Stimulated activated CD8-positive, alpha-beta memory T cell treated with anti-CD3 and anti-CD28 coated beads, Interleukin-15, amount 100 ng/mL, for 24 hours (primary cell): Measurements from ENCODE around the gene UTY.

ENCODE experiments used
- DNase-seq: peaks from one replicate; pipeline ENCODE4 v3.0.0-alpha.2; 2020; ENCODE audit warnings: low read depth

Gene UTY

DNA sequence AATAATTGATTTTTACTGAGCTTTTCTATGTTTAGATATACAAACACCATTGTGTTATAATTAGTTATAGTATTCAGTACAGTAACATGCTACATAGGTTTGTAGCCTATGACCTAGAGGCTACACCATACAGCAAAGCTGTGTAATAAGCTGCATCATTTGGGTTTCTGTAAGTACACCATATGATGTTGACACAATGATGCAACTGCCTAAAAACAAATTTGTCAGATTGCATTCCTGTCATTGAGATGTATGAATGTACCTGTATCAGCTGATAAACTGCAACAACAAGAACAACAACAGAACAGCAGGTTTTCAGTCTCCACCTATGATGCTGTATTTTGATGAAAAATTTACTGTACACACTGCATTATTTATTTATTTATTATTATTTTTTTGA, 64.3 kb downstream of the UTY start:
- no peak for DNase-seq

DNA sequence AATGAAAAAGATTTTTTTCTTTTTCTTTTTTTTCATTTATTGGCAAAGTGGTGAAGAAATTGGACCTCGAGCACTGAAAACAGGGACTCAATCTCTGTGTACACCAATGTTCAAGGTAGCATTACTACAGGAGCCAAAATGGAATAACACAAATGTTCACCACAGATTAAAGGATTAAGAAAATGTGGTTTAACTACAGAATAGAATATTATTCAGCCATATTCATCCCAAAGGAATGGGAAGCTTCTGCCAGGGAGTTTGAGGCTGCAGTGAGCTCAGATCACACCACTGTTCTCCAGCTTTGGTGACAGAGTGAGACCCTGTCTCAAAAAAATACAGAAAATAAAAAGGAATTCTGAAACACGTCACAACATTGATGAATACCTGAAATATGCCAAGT, 81.0 kb downstream of the UTY start:
- no peak for DNase-seq

DNA sequence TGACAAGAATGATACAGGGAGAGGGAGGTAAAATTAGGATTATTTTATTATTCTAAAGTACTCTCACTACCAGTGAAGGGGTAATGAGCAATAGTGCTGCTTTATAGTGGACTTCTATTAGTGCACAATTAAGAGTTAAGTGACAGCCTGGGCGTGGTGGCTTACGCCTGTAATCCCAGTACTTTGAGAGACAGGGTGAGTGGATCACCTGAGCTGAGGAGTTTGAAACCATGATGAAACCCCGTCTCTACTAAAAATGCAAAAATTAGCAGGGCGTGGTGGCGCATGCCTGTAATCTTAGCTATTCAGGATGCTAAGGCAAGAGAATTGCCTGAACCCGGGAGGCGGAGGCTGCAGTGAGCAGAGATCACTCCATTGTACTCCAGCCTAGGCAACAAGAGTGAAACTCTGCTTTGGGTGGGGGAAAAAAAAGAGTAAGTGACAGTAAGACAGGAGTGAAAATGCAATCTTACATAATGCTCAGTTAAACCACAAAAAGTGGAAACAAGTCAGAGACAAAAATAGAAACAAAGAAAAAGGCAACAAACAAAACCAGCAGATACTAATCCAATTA, 98.6 kb downstream of the UTY start:
- no peak for DNase-seq

DNA sequence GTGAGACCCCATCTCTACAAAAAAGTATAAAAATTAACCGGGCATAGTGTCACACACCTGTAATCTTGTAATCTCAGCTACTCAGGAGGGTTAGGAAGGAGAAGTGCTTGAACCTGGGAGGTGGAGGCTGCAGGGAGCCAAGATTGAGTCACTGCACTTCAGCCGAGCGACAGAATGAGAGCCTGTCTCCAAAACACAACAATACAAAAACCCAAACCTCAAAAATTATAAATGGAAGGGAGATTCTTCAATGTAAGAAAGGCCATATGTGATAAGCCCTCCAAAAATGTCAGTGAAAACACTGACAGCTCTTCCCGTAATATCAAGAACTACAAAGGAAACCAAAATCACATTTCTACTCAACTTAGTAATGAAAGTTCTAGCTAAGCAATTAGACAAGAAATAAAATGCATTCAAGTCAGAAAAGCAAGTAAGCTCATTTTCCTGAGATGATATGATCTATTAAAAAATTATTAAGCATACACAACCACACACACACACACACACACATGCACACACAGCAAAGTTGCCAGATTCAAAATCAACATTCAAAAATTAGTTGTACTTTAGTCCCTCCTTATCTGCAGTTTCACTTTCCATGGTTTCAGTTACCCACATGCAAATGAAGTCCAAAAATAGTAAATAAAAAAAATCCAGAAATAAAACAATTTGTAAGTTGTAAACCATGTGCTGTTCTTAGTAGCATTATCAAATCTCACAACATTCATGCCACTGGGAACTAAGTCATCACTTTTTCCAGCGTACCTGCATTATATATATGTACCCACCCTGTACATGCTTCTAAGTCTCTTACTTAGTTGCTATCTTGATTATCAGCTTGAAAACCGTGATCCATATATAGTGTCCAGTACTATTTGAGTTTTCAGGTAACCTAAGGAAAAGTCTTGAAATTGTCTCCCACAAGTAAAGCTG, 108.7 kb downstream of the UTY start:
- no peak for DNase-seq

DNA sequence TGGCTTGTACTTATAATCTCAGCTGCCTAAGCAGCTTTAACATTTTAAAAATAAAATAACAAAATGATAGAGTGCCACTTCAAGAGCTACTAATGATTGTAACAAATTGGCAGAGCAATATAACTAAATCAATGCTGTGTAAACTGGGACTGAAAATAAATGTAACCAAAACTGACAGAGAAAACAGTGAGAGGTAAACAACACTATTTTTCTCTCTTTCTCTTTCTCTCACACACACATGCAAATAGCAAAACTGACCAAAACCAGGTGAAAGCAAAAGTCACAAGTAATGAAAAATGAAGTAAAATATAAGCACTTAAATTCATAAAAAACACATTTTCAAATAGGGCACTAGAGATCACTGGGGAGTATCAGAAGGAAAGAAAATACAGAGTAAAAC, 109.6 kb downstream of the UTY start:
- DNase-seq: no peak

DNA sequence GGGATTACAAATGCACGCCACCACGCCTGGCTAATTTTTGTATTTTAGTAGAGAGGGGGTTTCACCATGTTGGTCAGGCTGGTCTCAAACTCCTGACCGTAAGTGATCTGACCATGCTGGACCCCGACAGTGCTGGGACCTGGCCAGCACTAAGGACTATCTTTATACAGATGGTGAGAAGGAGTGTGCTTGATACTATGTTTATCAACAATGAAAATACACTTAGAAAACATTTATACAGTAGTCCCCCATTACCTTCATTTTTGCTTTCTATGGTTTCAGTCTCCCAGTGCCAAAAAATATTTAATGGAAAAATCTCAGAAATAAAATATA, 111.4 kb downstream of the UTY start:
- no peak for DNase-seq

DNA sequence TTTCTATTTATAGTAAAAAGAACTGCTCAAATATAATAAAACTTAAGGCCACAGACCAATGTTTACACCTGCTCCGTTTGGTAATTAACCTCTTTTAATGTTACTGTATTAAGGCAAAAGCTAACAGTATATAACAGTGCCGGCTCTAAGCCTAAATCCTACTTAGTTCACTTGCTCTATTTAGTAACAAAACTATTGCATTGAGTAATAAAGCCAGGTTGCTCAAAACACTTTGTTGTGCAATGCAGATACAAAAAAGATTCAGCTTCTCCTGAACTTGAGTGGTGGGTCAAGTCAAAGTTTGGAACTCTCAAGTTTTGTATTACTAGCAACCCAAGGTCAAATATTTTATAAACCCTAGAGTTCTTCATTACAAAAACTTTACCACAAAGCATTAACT, 116.2 kb downstream of the UTY start:
- no peak for DNase-seq

DNA sequence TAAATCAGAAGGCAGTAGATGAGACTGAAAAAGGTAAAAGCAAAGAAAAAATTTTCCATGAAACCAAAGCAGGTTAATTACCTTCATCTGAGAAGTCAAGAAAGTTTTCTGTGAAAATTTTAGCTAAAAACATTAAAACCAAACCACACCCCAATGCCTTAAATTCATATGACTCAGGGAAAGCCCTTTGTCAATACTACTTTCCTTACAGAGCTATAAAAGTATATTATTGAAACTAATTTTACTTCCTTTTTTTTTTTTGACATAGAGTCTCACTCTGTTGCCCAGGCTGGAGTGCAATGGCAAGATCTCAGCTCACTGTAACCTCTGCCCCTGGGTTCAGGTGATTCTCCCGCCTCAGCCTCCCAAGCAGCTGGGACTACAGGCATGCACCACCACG, 117.2 kb downstream of the UTY start:
- DNase-seq: no peak

DNA sequence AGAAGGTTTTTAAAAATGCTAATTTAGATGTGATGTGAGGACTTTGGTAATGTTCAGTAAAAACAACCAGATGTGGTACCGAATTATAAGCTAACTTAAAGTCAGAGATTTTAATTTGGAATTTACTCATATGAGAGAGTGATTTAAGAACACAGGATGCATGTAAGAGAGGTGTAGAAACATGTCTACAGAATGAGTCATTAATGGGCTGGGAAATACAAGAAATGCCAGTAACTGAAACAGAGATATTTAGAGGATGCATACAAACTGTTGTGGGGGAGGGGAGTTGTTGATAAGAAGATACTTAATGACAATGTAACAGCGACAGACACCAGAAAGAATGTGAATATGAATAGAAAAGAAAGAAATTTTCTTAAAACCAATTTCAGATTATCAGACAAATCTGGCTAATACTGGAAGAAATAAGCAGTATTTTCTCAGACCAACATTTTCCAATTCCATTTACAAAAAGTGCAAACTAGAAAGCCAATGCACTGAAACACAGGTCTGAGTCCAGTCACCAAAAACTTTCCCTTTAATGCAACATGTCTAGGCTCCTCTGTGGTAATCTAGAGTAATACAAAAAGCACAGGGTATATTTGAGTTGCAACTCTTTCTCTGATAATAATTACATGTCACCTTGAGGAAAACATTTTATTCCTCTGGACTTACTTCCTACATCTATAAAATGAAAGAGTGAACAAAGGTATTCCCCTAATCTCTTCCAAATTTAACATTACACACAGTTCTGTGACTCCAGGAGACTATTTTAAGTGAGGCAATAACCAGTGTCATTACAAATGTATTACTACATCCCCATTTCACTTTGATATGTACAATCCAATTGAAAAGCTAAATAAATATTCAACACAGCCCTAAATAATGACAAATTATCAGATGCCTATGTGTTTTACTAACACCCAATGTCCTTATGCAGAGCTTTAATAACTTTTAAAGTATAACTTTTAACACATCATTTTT, 117.9 kb downstream of the UTY start:
- no peak for DNase-seq

DNA sequence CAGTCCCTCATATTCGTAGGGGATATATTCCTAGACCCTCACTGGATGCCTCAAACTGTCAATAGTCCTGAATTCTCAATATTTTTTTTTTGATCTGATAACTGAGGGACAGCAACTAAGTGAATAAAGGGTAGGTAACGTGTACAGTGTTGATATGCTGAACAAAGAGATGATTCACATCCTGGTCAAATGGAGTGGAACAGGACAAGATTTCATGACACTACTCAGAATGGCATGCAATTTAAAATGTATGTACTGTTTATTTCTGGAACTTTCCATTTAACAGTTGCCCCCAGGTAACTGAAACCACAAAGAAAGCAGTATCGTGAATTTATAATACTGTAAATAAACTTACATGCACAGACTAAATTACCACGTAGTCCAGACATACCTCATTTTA, 128.4 kb downstream of the UTY start:
- no peak for DNase-seq

DNA sequence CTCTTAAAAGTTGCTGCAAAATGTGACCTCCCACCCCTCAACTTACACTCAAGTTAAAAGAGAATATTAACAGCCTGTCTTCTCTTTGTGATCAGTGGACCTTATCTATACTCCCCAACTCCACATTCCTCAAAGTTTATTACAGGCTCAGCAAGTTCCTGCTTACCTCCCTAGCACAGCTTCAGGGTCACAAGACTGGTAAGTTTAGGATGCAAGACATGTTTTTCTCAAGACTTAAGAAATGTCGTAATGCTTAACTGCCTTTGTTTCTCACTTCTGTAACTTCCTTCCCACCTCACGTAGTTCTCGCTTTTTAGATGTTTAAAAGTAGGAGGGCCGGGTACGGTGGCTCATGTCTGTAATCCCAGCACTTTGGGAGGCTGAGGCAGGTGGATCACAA, 132.7 kb downstream of the UTY start:
- DNase-seq: no peak

DNA sequence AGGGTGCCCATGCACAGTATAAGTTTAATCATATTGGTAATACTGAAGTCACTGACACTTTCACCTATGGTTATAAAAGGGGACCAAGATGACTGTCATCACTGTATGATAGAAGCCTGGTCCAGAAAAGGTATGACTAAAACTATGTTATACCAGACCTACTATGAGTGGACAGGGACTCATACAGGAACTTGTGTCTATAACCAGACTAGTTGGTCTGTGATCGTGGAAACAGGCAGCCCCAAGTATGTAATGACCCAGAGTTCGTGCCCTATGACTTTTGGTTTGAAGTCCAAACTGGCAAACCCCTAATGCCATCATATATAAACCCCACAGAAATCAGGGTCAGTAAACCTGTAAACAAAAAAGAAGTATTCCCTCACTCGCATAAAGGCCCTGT, 134.3 kb downstream of the UTY start:
- no peak for DNase-seq

DNA sequence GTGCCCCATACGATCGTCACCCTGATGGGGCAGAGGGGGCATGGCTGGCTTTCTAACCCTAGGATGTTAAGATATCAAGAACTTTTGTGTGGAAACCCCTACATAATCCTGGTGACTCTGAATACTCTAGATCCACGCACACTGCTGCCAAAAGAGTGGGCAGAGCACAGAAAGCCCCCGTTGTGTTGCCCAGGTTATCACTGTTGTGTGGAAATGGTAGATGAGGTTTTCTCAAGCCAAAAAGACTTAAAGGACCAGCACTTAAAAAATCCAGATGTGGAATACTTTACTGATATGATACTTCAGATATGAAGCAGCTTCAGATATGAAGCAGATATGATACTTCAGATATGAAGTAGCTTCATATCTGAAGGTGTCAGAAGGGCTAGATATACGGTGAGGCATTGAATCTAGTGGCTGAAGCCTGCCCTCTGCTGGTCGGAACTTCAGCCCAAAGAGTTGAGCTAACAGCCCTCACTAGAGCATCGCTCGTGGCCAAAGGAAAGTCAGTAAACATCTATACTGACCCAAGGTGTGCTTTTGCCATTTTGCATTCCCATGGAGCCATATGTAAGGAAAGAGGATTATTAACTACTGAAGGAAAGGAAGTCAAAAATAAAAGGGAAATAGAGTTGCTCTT, 136.4 kb downstream of the UTY start:
- peak; percentile 12 for DNase-seq

DNA sequence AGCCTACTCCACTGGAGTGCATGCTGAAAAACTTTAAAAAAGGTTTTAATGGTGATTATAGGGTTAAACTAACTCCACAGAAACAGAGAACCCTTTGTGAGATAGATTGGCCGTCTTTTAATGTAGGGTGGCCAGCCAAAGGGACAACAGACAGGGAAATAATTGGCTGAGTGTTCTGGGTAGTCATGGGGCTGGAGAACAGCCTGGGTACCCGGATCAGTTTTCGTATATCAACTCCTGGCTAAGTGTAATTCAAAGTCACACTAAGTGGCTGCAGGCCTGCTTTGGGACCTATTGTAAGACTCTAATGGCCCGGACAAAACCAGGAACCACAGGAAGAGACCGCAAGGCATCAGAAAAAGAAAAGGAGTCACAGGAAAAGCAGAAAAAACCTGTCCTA, 139.9 kb downstream of the UTY start:
- no peak for DNase-seq

DNA sequence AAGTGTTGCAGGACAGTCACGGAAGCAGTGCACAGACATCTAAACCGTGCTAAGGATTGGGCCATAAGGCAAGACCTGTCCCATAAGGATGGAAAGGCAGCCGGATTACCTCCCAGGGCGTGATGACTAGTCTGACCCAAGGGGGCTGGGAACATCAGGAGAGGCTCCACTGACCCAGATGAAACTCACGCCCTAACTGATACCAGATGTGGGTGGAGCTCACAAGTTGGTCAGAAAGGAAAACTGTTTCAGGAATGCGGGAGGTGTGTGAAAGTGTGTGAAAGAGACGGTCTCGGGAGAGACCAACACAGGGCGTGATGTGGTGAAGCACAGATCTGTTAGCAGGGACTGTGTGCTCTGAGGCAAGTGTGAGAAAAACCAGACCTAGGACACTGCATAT, 140.5 kb downstream of the UTY start:
- DNase-seq: no peak

DNA sequence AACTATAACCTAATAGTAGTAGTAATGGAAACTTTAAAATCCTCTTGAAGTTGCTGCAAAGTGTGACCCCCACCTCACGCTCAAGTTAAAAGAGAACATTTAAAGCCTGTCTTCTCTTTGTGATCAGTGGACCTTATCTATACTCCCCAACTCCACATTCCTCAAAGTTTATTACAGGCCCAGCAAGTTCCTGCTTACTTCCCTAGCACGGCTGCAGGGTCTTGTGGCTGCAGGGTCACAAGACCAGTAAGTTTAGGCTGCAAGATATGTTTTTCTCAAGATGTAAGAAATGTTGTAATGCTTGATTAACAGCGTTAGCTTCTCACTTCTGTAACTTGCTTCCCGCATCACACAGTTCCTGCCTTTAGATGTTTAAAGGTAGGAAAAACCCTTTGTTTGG, 141.1 kb downstream of the UTY start:
- DNase-seq: no peak

DNA sequence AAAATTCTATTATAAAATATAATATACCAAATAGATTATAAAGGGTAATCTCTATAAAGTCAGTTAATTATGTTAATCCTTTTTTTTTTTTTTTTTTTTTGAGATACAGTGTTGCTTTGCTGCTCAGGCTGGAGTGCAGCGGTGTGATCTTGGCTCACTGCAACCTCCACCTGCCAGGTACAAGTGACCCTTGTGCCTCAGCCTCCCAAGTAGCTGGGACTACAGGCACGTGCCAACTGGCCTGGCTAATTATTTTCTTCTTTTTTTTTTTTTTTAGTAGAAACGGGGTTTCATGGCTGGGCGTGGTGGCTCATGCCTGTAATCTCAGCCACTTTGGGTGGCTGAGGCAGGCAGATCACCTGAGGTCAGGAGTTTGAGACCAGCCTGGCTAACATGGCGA, 141.9 kb downstream of the UTY start:
- no peak for DNase-seq

DNA sequence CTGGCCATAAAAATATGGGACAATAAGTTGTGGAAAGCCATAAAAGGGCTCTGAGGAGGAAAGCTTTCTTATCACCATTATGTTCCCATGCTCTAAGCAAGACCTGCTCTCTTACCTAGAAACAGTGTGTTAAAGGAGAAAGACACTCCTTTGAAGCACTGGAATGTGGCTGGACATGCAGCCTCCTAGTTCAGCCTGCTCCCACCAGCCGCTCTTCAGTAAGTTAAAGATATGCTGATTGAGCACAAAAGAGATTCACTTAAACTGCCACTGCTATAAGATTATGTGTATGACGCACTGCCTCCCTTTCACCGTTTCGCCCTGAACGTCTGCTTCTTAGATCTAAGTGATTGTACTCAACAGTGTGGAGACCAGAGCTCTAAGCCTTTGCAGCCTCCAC, 146.0 kb downstream of the UTY start:
- no peak for DNase-seq

DNA sequence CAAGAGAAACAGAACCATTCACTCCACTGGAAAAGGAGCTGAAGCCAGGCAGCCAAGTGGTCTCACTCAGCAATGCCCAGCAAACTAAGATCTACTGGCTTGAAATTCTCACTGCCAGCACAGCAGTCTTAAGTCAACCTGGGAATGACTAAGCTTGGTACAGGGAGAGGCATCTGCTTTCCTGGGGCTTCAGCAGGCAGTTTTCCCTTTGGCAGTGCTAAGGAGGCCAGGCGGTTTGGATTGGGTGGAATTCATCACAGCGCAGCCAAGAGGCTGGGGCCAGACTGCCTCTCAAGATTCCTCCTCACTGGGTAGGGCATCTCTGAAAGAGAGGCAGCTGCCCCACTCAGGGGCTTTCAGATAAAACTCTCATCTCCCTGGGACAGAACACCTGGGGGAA, 149.2 kb downstream of the UTY start:
- DNase-seq: no peak

DNA sequence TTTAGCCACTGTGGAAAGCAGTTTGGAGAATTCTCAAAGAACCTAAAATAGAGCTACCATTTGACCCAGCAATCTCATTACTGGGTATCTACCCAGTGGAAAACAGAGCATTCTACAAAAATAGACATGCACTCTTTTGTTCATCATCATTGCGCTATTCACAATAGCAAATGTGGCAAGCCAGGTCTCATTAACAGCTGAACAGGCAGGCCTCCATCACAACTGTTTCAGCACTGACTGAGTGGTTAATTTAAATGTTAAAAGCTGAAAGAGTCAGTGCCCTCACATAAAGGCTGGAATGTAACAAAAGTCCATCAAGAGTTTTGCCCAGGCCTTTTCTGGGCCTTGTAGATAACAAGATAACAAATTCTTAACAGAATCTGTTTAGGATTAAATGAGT, 166.9 kb downstream of the UTY start:
- no peak for DNase-seq

DNA sequence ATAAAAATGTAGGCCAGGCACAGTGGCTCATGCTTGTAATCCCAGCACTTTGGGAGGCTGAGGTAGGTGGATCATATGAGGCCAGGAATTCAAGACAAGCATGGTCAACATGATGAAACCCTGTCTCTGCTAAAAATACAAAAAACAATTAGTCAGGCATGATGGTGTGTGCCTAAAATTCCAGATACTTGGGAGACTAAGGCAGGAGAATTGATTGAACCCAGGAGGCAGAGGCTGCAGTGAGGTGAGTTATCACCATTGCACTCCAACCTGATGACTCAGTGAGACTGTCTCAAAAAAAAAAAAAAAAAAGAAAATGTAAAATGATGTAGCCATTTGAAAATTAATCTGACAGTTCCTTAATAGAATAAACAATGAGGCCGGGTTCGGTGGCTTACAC, 171.9 kb downstream of the UTY start:
- DNase-seq: no peak

DNA sequence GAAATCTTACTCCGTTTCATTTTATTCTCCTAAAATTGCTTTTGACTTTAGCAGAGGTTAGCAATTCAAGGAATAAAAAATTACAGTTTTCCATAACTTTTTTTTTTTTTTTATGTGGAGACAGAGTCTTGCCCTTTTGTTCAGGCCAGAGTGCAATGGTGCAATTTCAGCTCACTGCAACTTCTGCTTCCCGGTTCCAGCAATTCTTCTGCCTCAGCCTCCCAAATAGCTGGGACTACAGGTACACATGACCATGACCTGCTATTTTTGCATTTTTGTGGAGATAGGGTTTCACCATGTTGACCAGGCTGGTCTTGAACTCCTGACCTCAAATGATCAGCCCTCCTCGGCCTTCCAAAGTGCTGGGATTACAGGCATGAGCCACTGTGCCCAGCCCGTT, 179.0 kb downstream of the UTY start:
- no peak for DNase-seq
